Mesothelial cell of epicardium (in vitro differentiated cells): Measurements from ENCODE around the gene LAPTM5. TPM values are rescaled to one million over a fixed set of nuclear protein-coding genes. Genes with fewer than 3 reads are reported as not detected.

ENCODE experiments used
- DNase-seq, 2 experiments: peaks; one replicate each; pipeline ENCODE4 v3.0.0; 2021; ENCODE audit warnings: low spot score in 2 of 2; ENCODE audit not compliant: unreplicated experiment in 2 of 2
- H3K27ac Mint-ChIP-seq: 2 replicates; pipeline ENCODE4 v1.8.0; 2021; ENCODE audit warnings: mixed read lengths
- H3K27me3 Mint-ChIP-seq: 2 replicates; pipeline ENCODE4 v1.8.0; 2021; ENCODE audit warnings: low read depth, mixed read lengths
- H3K36me3 Mint-ChIP-seq: 2 replicates; pipeline ENCODE4 v1.8.0; 2021; ENCODE audit warnings: mixed read lengths
- H3K4me1 Mint-ChIP-seq: 2 replicates; pipeline ENCODE4 v1.8.0; 2021; ENCODE audit warnings: mixed read lengths
- H3K4me3 Mint-ChIP-seq: 2 replicates; pipeline ENCODE4 v1.8.0; 2021; ENCODE audit warnings: mild to moderate bottlenecking, moderate library complexity, mixed read lengths
- H3K9me3 Mint-ChIP-seq: 2 replicates; pipeline ENCODE4 v1.8.0; 2021; ENCODE audit warnings: mixed read lengths
- CTCF ChIP-seq: fragments of 200-600 bp; sonication (generic); IDR thresholded peaks from one replicate; pipeline ENCODE4 v1.5.0; 2021; ENCODE audit warnings: antibody characterized with exemption; ENCODE audit not compliant: unreplicated experiment
- total RNA-seq: library from RNA; stranded (reverse); gene quantifications from 3 replicates; pipeline ENCODE4 v1.2.1, GENCODE V29; 2021

Gene LAPTM5
- total RNA-seq, 1 donor from 2014 or later: not detected

- Mint-ChIP-seq H3K36me3 (no peaks in the 10 kb centered on the region), H3K4me1 (no peaks in the 10 kb centered on the region), H3K4me3 (no peak overlapping the region), H3K27ac (no peak overlapping the region), H3K9me3 (no peaks in the 10 kb centered on the region), H3K27me3 (peaks cover 19% of the 10 kb centered on the region)
- DNase-seq: no peak
- TF ChIP-seq CTCF: no peak
Measured at GRCh38 chr1:30704765-30705509, 52.6 kb downstream of the LAPTM5 start.

DNA sequence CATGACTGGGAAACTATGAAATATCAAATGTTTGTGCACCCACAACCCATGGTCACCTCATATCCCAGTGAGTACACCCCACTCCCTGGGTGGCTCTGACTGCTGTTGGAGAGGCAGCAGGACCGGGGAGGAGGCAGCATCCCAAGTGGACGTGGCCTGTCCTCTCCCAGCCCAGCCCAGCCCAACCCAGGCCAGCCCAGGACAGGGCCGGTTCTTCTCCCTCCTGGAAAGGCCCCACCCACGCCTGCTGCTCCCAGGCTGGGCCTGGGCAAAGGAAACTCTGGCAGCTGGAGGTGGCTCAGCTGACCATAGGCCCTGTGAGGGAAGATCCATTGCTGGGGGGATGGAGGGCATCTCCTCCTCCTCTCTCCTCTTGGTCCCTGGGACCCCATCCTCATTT lies 53.3 kb downstream of the LAPTM5 start:
- Mint-ChIP-seq H3K27ac (no peak overlapping the region), H3K9me3 (no peaks in the 10 kb centered on the region), H3K4me1 (no peaks in the 10 kb centered on the region), H3K4me3 (no peak overlapping the region), H3K27me3 (peaks cover 13% of the 10 kb centered on the region), H3K36me3 (no peaks in the 10 kb centered on the region)
- TF ChIP-seq CTCF: no peak
- DNase-seq: no peak

DNA sequence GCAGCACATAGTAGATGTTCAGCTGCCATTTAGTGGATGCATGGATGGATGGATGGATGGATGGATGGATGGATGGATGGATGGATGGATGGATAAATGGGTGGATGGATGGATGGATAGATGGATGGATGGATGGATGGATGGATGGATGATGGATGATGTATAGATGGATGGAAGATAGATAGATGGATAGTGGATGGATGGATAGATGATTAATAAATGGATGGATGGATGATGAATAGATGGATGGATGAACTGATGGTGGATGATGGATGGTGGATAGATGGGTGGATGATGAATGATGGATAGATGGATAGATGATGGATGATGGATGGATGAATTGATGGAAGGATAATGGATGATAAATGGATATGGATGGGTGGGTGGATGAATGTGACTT lies 54.8 kb downstream of the LAPTM5 start:
- Mint-ChIP-seq H3K9me3 (no peaks in the 10 kb centered on the region), H3K4me3 (no peak overlapping the region), H3K27me3 (peaks cover 9% of the 10 kb centered on the region), H3K36me3 (no peaks in the 10 kb centered on the region), H3K4me1 (peaks cover 5% of the 10 kb centered on the region), H3K27ac (no peak overlapping the region)
- DNase-seq: no peak
- TF ChIP-seq CTCF: no peak

DNA sequence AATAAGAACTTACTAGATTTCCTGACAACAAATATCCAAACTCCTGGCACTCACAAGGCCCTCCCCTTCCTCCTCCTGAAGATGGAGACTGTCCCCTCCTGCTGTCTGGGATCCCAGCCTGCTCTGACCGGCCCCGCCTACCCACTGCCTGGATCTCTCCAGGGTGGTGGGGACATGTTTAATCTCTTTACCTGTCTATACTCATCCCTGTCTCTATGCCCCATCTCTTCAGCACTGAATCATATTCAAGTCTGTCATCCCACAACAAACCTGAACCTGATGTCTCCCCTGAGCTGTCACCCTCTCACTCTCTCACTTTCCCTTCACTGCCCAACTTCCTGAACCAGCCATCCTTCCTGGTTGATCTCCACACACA lies 56.3 kb downstream of the LAPTM5 start:
- no peak for DNase-seq
- Mint-ChIP-seq H3K4me3 (no peak overlapping the region), H3K36me3 (no peaks in the 10 kb centered on the region), H3K27ac (no peak overlapping the region), H3K27me3 (peaks cover 9% of the 10 kb centered on the region), H3K4me1 (peaks cover 6% of the 10 kb centered on the region), H3K9me3 (no peaks in the 10 kb centered on the region)
- no peak for TF ChIP-seq CTCF

DNA sequence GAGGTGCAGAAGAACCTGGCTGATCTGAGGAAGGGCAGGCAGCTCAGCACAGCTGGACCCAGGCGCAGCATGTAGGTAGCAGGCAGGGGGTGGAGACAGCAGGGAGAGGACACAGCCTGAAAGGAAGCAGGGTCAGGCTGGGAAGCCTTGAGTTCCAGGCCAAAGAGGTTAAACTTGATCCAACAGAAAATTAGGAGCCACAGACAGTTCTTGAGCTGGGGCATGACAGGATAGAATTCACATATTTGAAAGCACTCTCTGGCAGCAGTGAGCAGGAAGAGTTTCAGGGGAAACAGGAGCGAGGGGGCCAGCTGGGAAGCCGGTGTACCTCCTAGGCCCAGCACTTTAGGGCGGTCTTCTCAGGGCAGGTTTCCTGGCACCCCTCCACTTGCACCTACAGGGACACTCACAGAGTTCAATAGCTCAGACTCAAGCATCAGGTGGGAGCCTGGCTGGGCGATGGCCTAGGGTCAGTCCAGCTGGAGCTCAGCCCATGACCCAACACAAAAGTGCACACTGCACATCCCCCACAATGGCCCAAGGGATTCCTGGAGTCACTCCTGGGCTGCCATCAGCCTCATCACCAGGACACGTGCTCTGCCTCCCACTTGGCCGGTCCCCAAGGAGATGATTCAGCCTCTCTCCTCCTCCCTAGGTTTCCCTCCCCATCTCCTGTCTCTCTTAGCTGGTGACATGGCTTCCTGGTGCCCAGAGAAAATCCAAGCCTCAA lies 56.9 kb downstream of the LAPTM5 start:
- DNase-seq: no peak
- no peak overlapping the region for H3K4me3 Mint-ChIP-seq
- peaks cover 6% of the 10 kb centered on the region for H3K4me1 Mint-ChIP-seq
- no peaks in the 10 kb centered on the region for H3K9me3 Mint-ChIP-seq
- H3K27me3 Mint-ChIP-seq: peaks cover 8% of the 10 kb centered on the region
- H3K36me3 Mint-ChIP-seq: no peaks in the 10 kb centered on the region
- TF ChIP-seq CTCF: no peak
- H3K27ac Mint-ChIP-seq: no peak overlapping the region
